Gastroesophageal sphincter (tissue), 4 donors: Measurements from ENCODE around the gene PRG3. TPM values are rescaled to one million over a fixed set of nuclear protein-coding genes. Genes with fewer than 3 reads are reported as not detected.
A peak's percentile ranks its signal among the peaks of the same experiment; 100 is the strongest.
"Not testable (repeated sequence)": the region's sequence is repeated elsewhere in the genome, so short reads cannot be mapped to it uniquely, and the experiment has no call there.

Experiments used
- ATAC-seq: fragments of 150-250 bp; one replicate; pipeline ENCODE4 v1.9.1; 2016; ENCODE audit warnings: mild to moderate bottlenecking, moderate library complexity
- H3K27ac ChIP-seq, 4 donors: fragments of 200-600 bp; sonication (generic) in 3 of 4; 1 replicate in 3 of 4; 2 replicates in 1 of 4; pipeline ENCODE4 v1.5.1; 2016 to 2019
- H3K27me3 ChIP-seq: fragments of 200-600 bp; sonication (generic); one replicate; pipeline ENCODE4 v1.5.1; 2019
- H3K36me3 ChIP-seq, 2 donors: fragments of 200-600 bp; sonication (generic); one replicate each; pipeline ENCODE4 v1.5.1; 2019; ENCODE audit warnings: control low read depth in 1 of 2
- H3K4me1 ChIP-seq, 3 donors: fragments of 200-600 bp; sonication (generic); 1 replicate in 2 of 3; 2 replicates in 1 of 3; pipeline ENCODE4 v1.5.1; 2016 to 2019; ENCODE audit warnings: control low read depth in 2 of 3
- H3K4me3 ChIP-seq, 2 donors: fragments of 200-600 bp; sonication (generic); one replicate each; pipeline ENCODE4 v1.5.1; 2019; ENCODE audit warnings: mild to moderate bottlenecking in 1 of 2, moderate library complexity in 1 of 2
- H3K9me3 ChIP-seq, 3 donors: fragments of 200-600 bp; sonication (generic); one replicate each; pipeline ENCODE4 v1.5.1; 2017 to 2019; ENCODE audit warnings: control low read depth in 2 of 3
- EP300 ChIP-seq: sonication (generic); formaldehyde crosslinking; IDR thresholded peaks from one replicate; pipeline ENCODE4 v1.6.1; 2017; ENCODE audit warnings: antibody characterized with exemption, mild to moderate bottlenecking
- POLR2A ChIP-seq, 2 donors: fragments of 450-650 bp; IDR thresholded peaks; one replicate each; pipeline ENCODE4 v1.6.1; 2017; ENCODE audit warnings: antibody characterized with exemption in 2 of 2, mild to moderate bottlenecking in 2 of 2, moderate library complexity in 1 of 2
- POLR2AphosphoS5 ChIP-seq: sonication (generic); formaldehyde crosslinking; IDR thresholded peaks from one replicate; pipeline ENCODE4 v1.6.1; 2017; ENCODE audit warnings: antibody characterized with exemption
- WGBS, 2 donors: methylation state at CpG; one replicate each; pipeline ENCODE4 v1.1.5; 2018; ENCODE audit warnings: low coverage in 1 of 2; 5-methylcytosine and 5-hydroxymethylcytosine counted together
- total RNA-seq, 4 donors: library from RNA; depleted of rRNA; stranded (reverse); fragments of >200 nt; gene quantifications; one replicate each; pipeline ENCODE4 v1.1.0, GENCODE V29; 2016
- TF ChIP-seq, protein P1 (sequence below), 4 experiments: fragments of 200-600 bp in 2 of 4; fragments of 450-650 bp in 2 of 4; sonication (generic) in 1 of 4; IDR thresholded peaks; one replicate each; pipeline ENCODE4 v1.5.1; 2017 to 2019; ENCODE audit warnings: antibody characterized with exemption in 4 of 4, mild to moderate bottlenecking in 2 of 4, moderate library complexity in 2 of 4

The PRG3 gene
- total RNA-seq, 4 donors from 2014 or later: not detected

- Histone ChIP-seq H3K4me3 (no peak overlapping the region), H3K4me1 (peaks cover 0 to 16% (median 9%) of the 10 kb centered on the region in 3 donors), H3K9me3 (no peaks in the 10 kb centered on the region), H3K27ac (no peak overlapping the region), H3K27me3 (peaks cover 7% of the 10 kb centered on the region), H3K36me3 (no peaks in the 10 kb centered on the region)
- WGBS, 2 donors: 77 to 90% methylated on average over 2 to 3 of the region's 3 CpGs
- ATAC-seq: no peak
- TF ChIP-seq, protein P1, sequence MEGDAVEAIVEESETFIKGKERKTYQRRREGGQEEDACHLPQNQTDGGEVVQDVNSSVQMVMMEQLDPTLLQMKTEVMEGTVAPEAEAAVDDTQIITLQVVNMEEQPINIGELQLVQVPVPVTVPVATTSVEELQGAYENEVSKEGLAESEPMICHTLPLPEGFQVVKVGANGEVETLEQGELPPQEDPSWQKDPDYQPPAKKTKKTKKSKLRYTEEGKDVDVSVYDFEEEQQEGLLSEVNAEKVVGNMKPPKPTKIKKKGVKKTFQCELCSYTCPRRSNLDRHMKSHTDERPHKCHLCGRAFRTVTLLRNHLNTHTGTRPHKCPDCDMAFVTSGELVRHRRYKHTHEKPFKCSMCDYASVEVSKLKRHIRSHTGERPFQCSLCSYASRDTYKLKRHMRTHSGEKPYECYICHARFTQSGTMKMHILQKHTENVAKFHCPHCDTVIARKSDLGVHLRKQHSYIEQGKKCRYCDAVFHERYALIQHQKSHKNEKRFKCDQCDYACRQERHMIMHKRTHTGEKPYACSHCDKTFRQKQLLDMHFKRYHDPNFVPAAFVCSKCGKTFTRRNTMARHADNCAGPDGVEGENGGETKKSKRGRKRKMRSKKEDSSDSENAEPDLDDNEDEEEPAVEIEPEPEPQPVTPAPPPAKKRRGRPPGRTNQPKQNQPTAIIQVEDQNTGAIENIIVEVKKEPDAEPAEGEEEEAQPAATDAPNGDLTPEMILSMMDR (IDR thresholded peaks at IDR 0.05): no peak
- no peak for TF ChIP-seq EP300
- TF ChIP-seq POLR2AphosphoS5: no peak
- no peak for TF ChIP-seq POLR2A (IDR thresholded peaks at IDR 0.05)
Measured at GRCh38 chr11:57361926-57362325, 19.0 kb downstream of the PRG3 start.

DNA sequence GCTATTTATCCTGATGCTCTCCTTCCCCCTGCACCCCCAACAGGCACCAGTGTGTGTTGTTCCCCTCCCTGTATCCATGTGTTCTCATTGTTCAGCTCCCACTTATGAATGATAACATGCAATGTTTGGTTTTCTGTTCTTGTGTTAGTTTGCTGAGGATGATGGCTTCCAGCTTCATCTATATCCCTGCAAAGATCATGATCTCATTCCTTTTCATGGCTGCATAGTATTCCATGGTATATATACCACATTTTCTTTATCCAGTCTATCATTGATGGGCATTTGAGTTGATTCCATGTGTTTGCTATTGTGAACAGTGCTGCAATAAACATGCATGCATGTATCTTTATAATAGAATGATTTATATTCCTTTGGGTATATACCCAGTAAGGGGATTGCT is 19.5 kb downstream of the PRG3 start:
- not testable (repeated sequence) for H3K36me3 ChIP-seq

DNA sequence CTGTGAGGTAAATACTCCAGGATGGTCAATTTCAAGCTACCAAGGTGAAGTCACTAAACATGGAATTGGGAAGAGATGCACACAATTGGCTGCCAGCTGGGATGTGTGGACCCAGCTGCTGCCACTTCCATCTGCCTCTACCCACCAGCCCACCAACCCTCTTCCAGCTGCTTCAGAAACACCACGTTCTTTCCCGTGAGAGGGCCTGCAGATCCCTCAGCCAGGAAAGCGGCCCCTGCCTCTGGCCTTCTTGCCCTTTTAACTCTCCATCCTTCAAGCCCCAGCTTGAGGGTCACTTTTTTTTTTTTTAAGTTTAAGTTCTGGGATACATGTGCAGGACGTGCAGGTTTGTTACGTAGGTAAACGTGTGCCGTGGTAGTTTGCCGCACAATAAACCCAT is 20.0 kb downstream of the PRG3 start:
- no peak for ATAC-seq
- whole genome bisulfite sequencing, 2 donors: 83 to 85% methylated on average over 3 to 8 of the region's 8 CpGs
- H3K27ac ChIP-seq: no peak overlapping the region
- H3K4me1 ChIP-seq: peaks cover 0 to 17% (median 9%) of the 10 kb centered on the region in 3 donors
- peaks cover 3% of the 10 kb centered on the region for H3K27me3 ChIP-seq
- no peak for TF ChIP-seq EP300
- TF ChIP-seq POLR2AphosphoS5: no peak
- no peak for TF ChIP-seq POLR2A (IDR thresholded peaks at IDR 0.05)
- no peaks in the 10 kb centered on the region for H3K9me3 ChIP-seq
- H3K4me3 ChIP-seq: no peak overlapping the region
- no peaks in the 10 kb centered on the region for H3K36me3 ChIP-seq

More for the DNA sequence above, 19.5 kb downstream of the PRG3 start:
- H3K9me3 ChIP-seq, ATAC-seq, H3K4me3 ChIP-seq, H3K27me3 ChIP-seq, H3K27ac ChIP-seq: not testable (repeated sequence)
- peaks cover 0 to 17% (median 9%) of the 10 kb centered on the region in 3 donors for H3K4me1 ChIP-seq

DNA sequence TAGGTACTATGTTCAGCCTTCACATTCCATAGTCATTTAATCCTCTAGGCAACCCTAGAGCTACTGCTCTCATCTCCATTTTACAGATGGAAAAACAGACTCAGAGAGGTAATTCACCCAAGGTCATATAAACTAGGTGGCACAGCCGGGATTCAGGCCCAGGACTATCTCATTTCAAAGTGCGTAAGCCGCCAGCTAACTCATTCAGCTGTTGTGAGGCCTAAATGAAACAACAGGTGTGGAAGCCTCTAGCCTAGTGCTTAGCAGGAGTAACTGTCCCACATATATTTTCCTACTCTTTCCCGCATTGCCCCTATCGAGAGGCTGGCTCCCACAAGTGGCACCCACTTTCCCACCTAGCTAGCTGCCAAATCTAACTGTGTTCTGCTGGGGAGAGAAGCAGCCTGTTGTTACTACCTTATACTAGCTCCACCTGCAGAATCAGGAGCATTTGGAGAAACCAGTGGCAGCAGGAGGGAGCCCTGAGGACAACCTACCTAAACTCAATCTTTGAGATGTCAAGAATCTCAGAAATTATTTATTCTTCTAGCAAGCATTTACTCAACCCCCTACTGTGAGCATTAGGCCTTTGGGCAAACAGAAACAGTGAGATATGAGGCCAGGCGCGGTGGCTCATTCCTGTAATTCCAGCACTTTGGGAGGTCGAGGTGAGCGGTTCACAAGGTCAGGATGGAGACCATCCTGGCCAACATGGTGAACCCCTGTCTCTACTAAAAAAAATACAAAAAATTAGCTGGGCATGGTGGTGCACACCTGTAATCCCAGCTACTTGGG is 20.9 kb downstream of the PRG3 start:
- Histone ChIP-seq H3K9me3 (no peaks in the 10 kb centered on the region), H3K4me1 (peaks cover 0 to 17% (median 9%) of the 10 kb centered on the region in 3 donors), H3K27ac (no peak overlapping the region), H3K36me3 (no peaks in the 10 kb centered on the region), H3K27me3 (peaks cover under 1% of the 10 kb centered on the region), H3K4me3 (no peak overlapping the region)
- peak; percentile 4 for ATAC-seq
- no peak for TF ChIP-seq POLR2A (IDR thresholded peaks at IDR 0.05)
- TF ChIP-seq, protein P1 (IDR thresholded peaks at IDR 0.05): no peak
- TF ChIP-seq POLR2AphosphoS5: no peak
- WGBS, 2 donors: 78 to 89% methylated on average over 4 to 7 of the region's 9 CpGs

DNA sequence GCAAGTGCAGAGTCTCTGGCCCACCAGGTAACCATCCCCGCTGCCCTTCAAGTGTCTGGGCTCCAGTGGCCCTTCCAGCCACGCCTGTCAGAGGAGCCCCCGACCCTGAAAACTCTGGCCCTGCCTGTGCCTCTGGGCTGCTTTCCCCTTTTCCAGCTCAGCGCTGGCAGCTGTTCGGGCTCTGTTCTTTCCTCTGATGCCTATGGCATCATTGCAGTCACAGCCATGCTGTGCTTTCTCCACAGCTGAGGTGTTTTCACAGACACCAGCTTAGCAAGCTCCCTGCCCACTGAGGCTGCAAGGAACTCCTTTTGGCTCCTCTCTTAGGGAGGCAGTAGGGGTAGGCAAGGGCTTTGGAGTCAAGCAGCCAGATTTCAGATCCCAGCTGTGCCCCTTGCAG is 21.6 kb downstream of the PRG3 start:
- Histone ChIP-seq H3K27ac (no peak overlapping the region), H3K36me3 (no peaks in the 10 kb centered on the region), H3K4me3 (no peak overlapping the region), H3K4me1 (peaks cover 0 to 17% (median 9%) of the 10 kb centered on the region in 3 donors), H3K9me3 (no peaks in the 10 kb centered on the region), H3K27me3 (no peaks in the 10 kb centered on the region)
- TF ChIP-seq EP300 (no peak), POLR2AphosphoS5 (no peak), POLR2A (IDR thresholded peaks at IDR 0.05) (no peak)
- TF ChIP-seq, protein P1 (IDR thresholded peaks at IDR 0.05): no peak
- 94% methylated on average over 2 of the region's 5 CpGs; no CpG with 5 or more reads in 1 of the 2 donors for WGBS, 2 donors
- no peak for ATAC-seq

DNA sequence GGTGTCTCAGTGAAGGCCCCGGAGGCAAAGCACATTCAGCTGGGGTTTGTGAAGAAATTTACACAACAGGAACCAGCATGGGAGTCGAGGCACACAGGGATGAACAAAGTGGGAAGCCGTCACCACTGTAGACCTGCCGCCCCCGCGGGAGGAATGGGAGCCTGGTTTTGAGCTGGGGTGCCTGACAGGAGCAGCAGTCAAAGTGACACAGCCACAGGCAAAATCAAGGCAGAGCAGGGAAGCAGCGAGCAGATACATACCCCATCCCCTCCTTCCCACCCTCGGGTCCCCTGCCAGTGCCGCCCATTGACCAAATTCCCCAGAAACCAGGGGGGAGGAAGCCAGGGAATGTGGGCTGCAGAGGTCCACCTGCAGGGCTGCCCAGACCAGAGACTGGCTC is 22.0 kb downstream of the PRG3 start:
- H3K4me1 ChIP-seq: peaks cover 0 to 17% (median 9%) of the 10 kb centered on the region in 3 donors
- H3K36me3 ChIP-seq: no peaks in the 10 kb centered on the region
- H3K27me3 ChIP-seq: no peaks in the 10 kb centered on the region
- no peak for ATAC-seq
- 77% methylated on average over 6 of the region's 9 CpGs; no CpG with 5 or more reads in 1 of the 2 donors for WGBS, 2 donors
- no peak overlapping the region for H3K4me3 ChIP-seq
- no peak overlapping the region for H3K27ac ChIP-seq
- H3K9me3 ChIP-seq: no peaks in the 10 kb centered on the region
- TF ChIP-seq POLR2A (IDR thresholded peaks at IDR 0.05): no peak
- TF ChIP-seq POLR2AphosphoS5: no peak
- no peak for TF ChIP-seq EP300
- TF ChIP-seq, protein P1 (IDR thresholded peaks at IDR 0.05): no peak
